T-cell (primary cell): ENCODE results near the gene TOM1L2. TPM values are rescaled to one million over a fixed set of nuclear protein-coding genes. Genes with fewer than 3 reads are reported as not detected.

ENCODE experiments used
- ATAC-seq, 4 experiments: fragments of 200-7000 bp in 3 of 4; fragments of 150-1000 bp in 1 of 4; cut with Tn5 transposase; replicated peaks in 1 of 4; 1 replicate in 3 of 4; 2 replicates in 1 of 4; pipeline ENCODE4 v1.10.0; 2021; ENCODE audit warnings: moderate library complexity in 3 of 4, mild to moderate bottlenecking in 2 of 4, moderate number of reproducible peaks in 1 of 4
- CTCF ChIA-PET, 2 donors: fragments of 300-600 bp; sonication (Branson Sonifier 250); formaldehyde crosslinking; loops; one replicate each; lab custom pipeline; 2022; ENCODE audit warnings: antibody characterized with exemption in 2 of 2; lab: Charles Lee
- POLR2A ChIA-PET, 2 donors: fragments of 300-600 bp; sonication (Branson Sonifier 250); formaldehyde crosslinking; loops; one replicate each; lab custom pipeline; 2022; ENCODE audit warnings: antibody characterized with exemption in 2 of 2; lab: Charles Lee
- DNase-seq, 35 experiments: peaks; one replicate each; pipeline versions ENCODE4 v3.0.0 to v3.0.0-alpha.2; 2013 to 2023
- H3K27ac ChIP-seq: one replicate; pipeline ENCODE4 v1.5.1; 2013; ENCODE audit warnings: low read length
- H3K27me3 ChIP-seq, 2 experiments: replicated peaks in 1 of 2; 1 replicate in 1 of 2; 2 replicates in 1 of 2; pipeline versions ENCODE4 v1.6.1 to v1.7.0; 2013; ENCODE audit warnings: low read length in 1 of 2, mixed read lengths in 1 of 2; ENCODE audit not compliant: control insufficient read depth in 2 of 2, insufficient read depth in 2 of 2; ENCODE audit errors: extremely low read depth in 1 of 2
- H3K36me3 ChIP-seq, 2 donors: 1 replicate in 1 of 2; 2 replicates in 1 of 2; pipeline versions ENCODE4 v1.6.1 to v1.7.0; 2013; ENCODE audit warnings: low read length in 1 of 2; ENCODE audit not compliant: control insufficient read depth in 2 of 2, insufficient read depth in 1 of 2; ENCODE audit errors: extremely low read depth in 1 of 2
- H3K4me1 ChIP-seq, 2 experiments: 1 replicate in 1 of 2; 2 replicates in 1 of 2; pipeline versions ENCODE4 v1.6.1 to v1.7.0; 2013; ENCODE audit warnings: low read length in 2 of 2, mixed read lengths in 1 of 2; ENCODE audit not compliant: insufficient read depth in 2 of 2, control insufficient read depth in 1 of 2; ENCODE audit errors: extremely low read depth in 1 of 2
- H3K4me3 ChIP-seq, 2 donors: 1 replicate in 1 of 2; 2 replicates in 1 of 2; pipeline versions ENCODE4 v1.5.1 to v1.7.0; 2013; ENCODE audit warnings: mild to moderate bottlenecking in 2 of 2, low read length in 1 of 2, moderate library complexity in 1 of 2; ENCODE audit not compliant: control insufficient read depth in 1 of 2; ENCODE audit errors: extremely low read depth in 1 of 2
- H3K9me3 ChIP-seq: 2 replicates; pipeline ENCODE4 v1.7.0; 2013
- H3K27ac Mint-ChIP-seq, 2 donors: one replicate each; pipeline ENCODE4 v1.8.0; 2020 to 2021; ENCODE audit warnings: mild to moderate bottlenecking in 2 of 2, mixed read lengths in 2 of 2
- H3K27me3 Mint-ChIP-seq, 2 donors: one replicate each; pipeline ENCODE4 v1.8.0; 2021 to 2022; ENCODE audit warnings: mixed read lengths in 2 of 2
- H3K36me3 Mint-ChIP-seq: one replicate; pipeline ENCODE4 v1.8.0; 2021; ENCODE audit warnings: mixed read lengths
- H3K4me1 Mint-ChIP-seq, 3 donors: one replicate each; pipeline ENCODE4 v1.8.0; 2020 to 2022; ENCODE audit warnings: mixed read lengths in 3 of 3, mild to moderate bottlenecking in 1 of 3
- H3K4me3 Mint-ChIP-seq, 3 donors: one replicate each; pipeline ENCODE4 v1.8.0; 2020 to 2022; ENCODE audit warnings: mild to moderate bottlenecking in 3 of 3, mixed read lengths in 3 of 3, moderate library complexity in 3 of 3
- H3K9me3 Mint-ChIP-seq, 3 donors: one replicate each; pipeline ENCODE4 v1.8.0; 2020 to 2022; ENCODE audit warnings: mixed read lengths in 3 of 3
- WGBS: methylation state at CpG from one replicate; pipeline ENCODE4 v1.1.5; 2013; ENCODE audit warnings: missing lambda C conversion rate; ENCODE audit not compliant: insufficient coverage; 5-methylcytosine and 5-hydroxymethylcytosine counted together
- total RNA-seq, 35 experiments: library from RNA in 6 of 35; stranded (reverse) in 6 of 35; fragments of 120-200 nt in 1 of 35; gene quantifications; one replicate each; pipeline versions ENCODE4 v1.2.1 to v1.2.4 and lab custom pipeline; 2013 to 2026

Gene TOM1L2
- total RNA-seq, 5 donors from 2014 or later (not counting 1 experiment from before 2014, with no cell fraction given) = 57.5 to 71.5 (median 61.9) TPM

GRCh38 chr17:17872547-17873345 is 99.5 kb downstream of the TOM1L2 start:
- Histone ChIP-seq H3K27me3 (no peaks in the 10 kb centered on the region), H3K27ac (no peak overlapping the region), H3K36me3 (peaks cover 7 to 69% of the 10 kb centered on the region in 2 donors), H3K4me3 (no peak overlapping the region), H3K4me1 (no peaks in the 10 kb centered on the region), H3K9me3 (no peaks in the 10 kb centered on the region)
- ChIA-PET CTCF (interaction anchor here in 1 of 2 donors (0.5 kb wide), 1 partner anchor 182 kb away, joined by 3 read pairs; no protein-coding TSS in a partner anchor), POLR2A (no interaction called here)
- ATAC-seq (no peak), DNase-seq (no peak)
- 100% methylated on average over 5 of the region's 9 CpGs for WGBS
- Mint-ChIP-seq H3K36me3 (peaks cover 33% of the 10 kb centered on the region), H3K27me3 (no peaks in the 10 kb centered on the region), H3K4me3 (no peak overlapping the region), H3K4me1 (no peaks in the 10 kb centered on the region), H3K27ac (no peak overlapping the region), H3K9me3 (no peaks in the 10 kb centered on the region)

GRCh38 chr17:17871913-17872312 is 100.3 kb downstream of the TOM1L2 start:
- Histone ChIP-seq H3K4me1 (no peaks in the 10 kb centered on the region), H3K4me3 (no peak overlapping the region), H3K36me3 (peaks cover 7 to 69% of the 10 kb centered on the region in 2 donors), H3K9me3 (no peaks in the 10 kb centered on the region), H3K27ac (no peak overlapping the region), H3K27me3 (no peaks in the 10 kb centered on the region)
- no peaks in the 10 kb centered on the region for H3K27me3 Mint-ChIP-seq
- 94% methylated on average over 2 of the region's 3 CpGs for WGBS
- POLR2A ChIA-PET = no interaction called here
- CTCF ChIA-PET = interaction anchor here in 1 of 2 donors (0.5 kb wide), 1 partner anchor 182 kb away, joined by 3 read pairs; no protein-coding TSS in a partner anchor
- no peaks in the 10 kb centered on the region for H3K9me3 Mint-ChIP-seq
- DNase-seq (no peak), ATAC-seq (no peak)
- H3K36me3 Mint-ChIP-seq = peaks cover 26% of the 10 kb centered on the region
- H3K27ac Mint-ChIP-seq = no peak overlapping the region
- H3K4me3 Mint-ChIP-seq = no peak overlapping the region
- no peaks in the 10 kb centered on the region for H3K4me1 Mint-ChIP-seq

- no peak for DNase-seq
- Mint-ChIP-seq H3K9me3 (no peaks in the 10 kb centered on the region), H3K27ac (no peak overlapping the region), H3K36me3 (peaks cover 9% of the 10 kb centered on the region), H3K4me1 (no peaks in the 10 kb centered on the region), H3K4me3 (no peak overlapping the region), H3K27me3 (no peaks in the 10 kb centered on the region)
- ATAC-seq = no peak
- Histone ChIP-seq H3K9me3 (no peaks in the 10 kb centered on the region), H3K27ac (no peak overlapping the region), H3K36me3 (peaks cover 8 to 62% of the 10 kb centered on the region in 2 donors), H3K4me1 (no peaks in the 10 kb centered on the region), H3K27me3 (no peaks in the 10 kb centered on the region), H3K4me3 (no peak overlapping the region)
- WGBS = 100% methylated on average over 2 of the region's 6 CpGs
- POLR2A ChIA-PET = no interaction called here
- CTCF ChIA-PET = no interaction called here
Measured at GRCh38 chr17:17870247-17870646, 102.0 kb downstream of the TOM1L2 start.

- ChIA-PET POLR2A (no interaction called here), CTCF (interaction anchor here in 1 of 2 donors (0.6 kb wide), 1 partner anchor 173 kb away, joined by 14 read pairs; no protein-coding TSS in a partner anchor)
- DNase-seq (no peak), ATAC-seq (no peak)
- H3K4me3 Mint-ChIP-seq = no peak overlapping the region
- no peaks in the 10 kb centered on the region for H3K9me3 Mint-ChIP-seq
- H3K36me3 Mint-ChIP-seq = peaks cover 9% of the 10 kb centered on the region
- no peak overlapping the region for H3K27ac ChIP-seq
- peaks cover 7 to 60% of the 10 kb centered on the region in 2 donors for H3K36me3 ChIP-seq
- no peaks in the 10 kb centered on the region for H3K27me3 Mint-ChIP-seq
- peaks cover 5 to 9% (median 7%) of the 10 kb centered on the region in 3 donors for H3K4me1 Mint-ChIP-seq
- no peaks in the 10 kb centered on the region for H3K9me3 ChIP-seq
- WGBS = 91% methylated on average over 15 of the region's 18 CpGs
- no peaks in the 10 kb centered on the region for H3K27me3 ChIP-seq
- no peak overlapping the region for H3K27ac Mint-ChIP-seq
- H3K4me1 ChIP-seq = peaks cover 2% of the 10 kb centered on the region in 2 experiments
- no peak overlapping the region for H3K4me3 ChIP-seq
Measured at GRCh38 chr17:17868641-17869522, 103.3 kb downstream of the TOM1L2 start.

GRCh38 chr17:17866897-17867296 is 105.3 kb downstream of the TOM1L2 start:
- no peak overlapping the region for H3K4me3 Mint-ChIP-seq
- no peaks in the 10 kb centered on the region for H3K9me3 Mint-ChIP-seq
- ChIA-PET CTCF (no interaction called here), POLR2A (no interaction called here)
- H3K27me3 Mint-ChIP-seq = no peaks in the 10 kb centered on the region
- Histone ChIP-seq H3K27me3 (no peaks in the 10 kb centered on the region), H3K9me3 (no peaks in the 10 kb centered on the region), H3K4me3 (no peak overlapping the region), H3K4me1 (peaks cover 17 to 19% of the 10 kb centered on the region in 2 experiments), H3K36me3 (peaks cover 7 to 51% of the 10 kb centered on the region in 2 donors), H3K27ac (no peak overlapping the region)
- WGBS = 100% methylated on average over 1 of the region's 4 CpGs
- DNase-seq (no peak), ATAC-seq (no peak)
- peaks cover 9% of the 10 kb centered on the region for H3K36me3 Mint-ChIP-seq
- H3K4me1 Mint-ChIP-seq = peaks cover 20 to 29% (median 27%) of the 10 kb centered on the region in 3 donors
- no peak overlapping the region for H3K27ac Mint-ChIP-seq

- no peak overlapping the region for H3K27ac ChIP-seq
- H3K36me3 ChIP-seq = peaks cover 7 to 48% of the 10 kb centered on the region in 2 donors
- peaks cover 9% of the 10 kb centered on the region for H3K36me3 Mint-ChIP-seq
- WGBS = no CpG with 5 or more reads among the region's 3 CpGs
- no peaks in the 10 kb centered on the region for H3K9me3 ChIP-seq
- ChIA-PET CTCF (no interaction called here), POLR2A (no interaction called here)
- no peaks in the 10 kb centered on the region for H3K27me3 Mint-ChIP-seq
- H3K9me3 Mint-ChIP-seq = no peaks in the 10 kb centered on the region
- no peak overlapping the region for H3K4me3 Mint-ChIP-seq
- no peaks in the 10 kb centered on the region for H3K27me3 ChIP-seq
- ATAC-seq (no peak), DNase-seq (no peak)
- no peak overlapping the region for H3K27ac Mint-ChIP-seq
- peaks cover 17 to 19% of the 10 kb centered on the region in 2 experiments for H3K4me1 ChIP-seq
- H3K4me1 Mint-ChIP-seq = peaks cover 20 to 31% (median 28%) of the 10 kb centered on the region in 3 donors
- H3K4me3 ChIP-seq = no peak overlapping the region
Measured at GRCh38 chr17:17866425-17866824, 105.8 kb downstream of the TOM1L2 start.
